HepG2 (cell line): Measurements from ENCODE around the gene BSN. TPM values are rescaled to one million over a fixed set of nuclear protein-coding genes. Genes with fewer than 3 reads are reported as not detected.

Source experiments
- BRF2 ChIP-seq: sonication (generic); formaldehyde crosslinking; IDR thresholded peaks from 2 replicates; pipeline ENCODE4 v1.8.1; 2022; ENCODE audit warnings: mild to moderate bottlenecking, missing genetic modification reagents
- CERS6 ChIP-seq: sonication (generic); formaldehyde crosslinking; IDR thresholded peaks from 2 replicates; pipeline ENCODE4 v1.5.0; 2020; ENCODE audit warnings: missing genetic modification reagents
- HES4 ChIP-seq: sonication (generic); formaldehyde crosslinking; IDR thresholded peaks from 2 replicates; pipeline ENCODE4 v1.9.0; 2021; ENCODE audit warnings: mild to moderate bottlenecking, missing genetic modification reagents, borderline replicate concordance
- HIC2 ChIP-seq: sonication (generic); formaldehyde crosslinking; IDR thresholded peaks from 2 replicates; pipeline ENCODE4 v1.9.0; 2022; ENCODE audit warnings: low read depth, missing genetic modification reagents
- MTA3 ChIP-seq: sonication (generic); formaldehyde crosslinking; IDR thresholded peaks from 2 replicates; pipeline ENCODE4 v1.4.0; 2020; ENCODE audit warnings: missing genetic modification reagents
- SIX4 ChIP-seq: sonication (generic); formaldehyde crosslinking; IDR thresholded peaks from 2 replicates; pipeline ENCODE4 v1.4.0; 2020; ENCODE audit warnings: missing genetic modification reagents
- THAP8 ChIP-seq: sonication (generic); formaldehyde crosslinking; IDR thresholded peaks from 2 replicates; pipeline ENCODE4 v1.5.1; 2020; ENCODE audit warnings: missing genetic modification reagents, mild to moderate bottlenecking, borderline replicate concordance
- ZBTB10 ChIP-seq: sonication (generic); formaldehyde crosslinking; IDR thresholded peaks from 2 replicates; pipeline ENCODE4 v1.4.0; 2020; ENCODE audit warnings: missing genetic modification reagents, borderline replicate concordance
- ZBTB21 ChIP-seq: sonication (generic); formaldehyde crosslinking; IDR thresholded peaks from 2 replicates; pipeline ENCODE4 v1.4.0; 2020; ENCODE audit warnings: missing genetic modification reagents
- ZBTB46 ChIP-seq: sonication (generic); formaldehyde crosslinking; IDR thresholded peaks from 2 replicates; pipeline ENCODE4 v1.4.0; 2020; ENCODE audit warnings: mild to moderate bottlenecking, missing genetic modification reagents, borderline replicate concordance
- ZMYM3 ChIP-seq: sonication (generic); formaldehyde crosslinking; IDR thresholded peaks from 2 replicates; pipeline ENCODE4 v1.5.1; 2020; ENCODE audit warnings: mild to moderate bottlenecking, missing genetic modification reagents
- ZNF451 ChIP-seq: sonication (generic); formaldehyde crosslinking; IDR thresholded peaks from 2 replicates; pipeline ENCODE4 v1.5.0; 2020; ENCODE audit warnings: mild to moderate bottlenecking, missing genetic modification reagents
- ZNF501 ChIP-seq: sonication (generic); formaldehyde crosslinking; IDR thresholded peaks from 2 replicates; pipeline ENCODE4 v1.5.1; 2020; ENCODE audit warnings: mild to moderate bottlenecking, moderate library complexity, missing genetic modification reagents
- ZNF609 ChIP-seq: sonication (generic); formaldehyde crosslinking; IDR thresholded peaks from 2 replicates; pipeline ENCODE4 v1.4.0; 2020; ENCODE audit warnings: mild to moderate bottlenecking, missing genetic modification reagents, borderline replicate concordance
- ZNF761 ChIP-seq: sonication (generic); formaldehyde crosslinking; conservative IDR thresholded peaks from 2 replicates; pipeline ENCODE4 v1.4.0; 2020; ENCODE audit warnings: mild to moderate bottlenecking, missing genetic modification reagents
- polyA plus RNA-seq, 8 experiments: library from polyadenylated mRNA; depleted of rRNA in 3 of 8; stranded (reverse) in 7 of 8; unstranded in 1 of 8; fragments of >200 nt; fragmentation: Illumina TruSeq in 4 of 8; extraction: Trizol in 4 of 8; gene quantifications; 2 replicates each; pipeline versions ENCODE4 v1.2.1 to v1.2.3, GENCODE V29; 2011 to 2016; ENCODE audit warnings: low read depth in 4 of 8, missing spikeins in 1 of 8, mixed read lengths in 1 of 8; ENCODE audit not compliant: insufficient read depth in 1 of 8
- total RNA-seq, 5 experiments: library from RNA; depleted of rRNA; stranded (reverse); fragments of >200 nt; fragmentation: Illumina TruSeq; extraction: Trizol; gene quantifications; 2 replicates each; pipeline ENCODE4 v1.2.3, GENCODE V29; 2016; ENCODE audit warnings: low read depth in 1 of 5

Gene BSN
- total and polyA plus RNA-seq, 2 of the 13 experiments (the other 11 are each of a cell fraction or from before 2014, with no cell fraction given): 0.42 to 0.86 TPM

- TF ChIP-seq CERS6 (no peak), ZBTB21 (CRISPR knock-in tag) (no peak), HES4 (CRISPR knock-in tag) (no peak), ZNF609 (CRISPR knock-in tag) (peak; percentile 87; the same call in 1 of the 2 replicates), THAP8 (CRISPR knock-in tag) (no peak), ZMYM3 (0 out of 2 replicates have a peak, but pooled peaks have one; percentile 33), ZNF501 (CRISPR knock-in tag) (peak; percentile 40; the same call in 1 of the 2 replicates), HIC2 (CRISPR knock-in tag) (peak; percentile 84), SIX4 (no peak), ZNF761 (CRISPR knock-in tag) (no peak), ZBTB46 (CRISPR knock-in tag) (no peak), ZNF451 (CRISPR knock-in tag) (no peak), MTA3 (no peak), ZBTB10 (CRISPR knock-in tag) (no peak), BRF2 (no peak)
These were observed 114.1 kb downstream of the BSN start (continued) for GRCh38 chr3:49668414-49668797.
